Retinal pigment epithelial cell (primary cell): ENCODE measurements around the gene RNF7.

Source experiments
- DNase-seq: peaks from one replicate; pipeline ENCODE4 v3.0.0-alpha.2; 2010; ENCODE audit warnings: low read depth
- H3K4me3 ChIP-seq: 2 replicates; pipeline ENCODE4 v1.5.1; 2011; ENCODE audit warnings: mild to moderate bottlenecking, low read length, control low read depth, moderate library complexity
- CTCF ChIP-seq: conservative IDR thresholded peaks from 2 replicates; pipeline ENCODE4 v1.5.1; 2011; ENCODE audit warnings: low read depth, low read length, control low read depth, inconsistent platforms

RNF7 gene

GRCh38 chr3:141790171-141790570, 52.1 kb downstream of the RNF7 start:
- DNase-seq = no peak
- no peak overlapping the region for H3K4me3 ChIP-seq
- no peak for TF ChIP-seq CTCF

- H3K4me3 ChIP-seq = no peak overlapping the region
- TF ChIP-seq CTCF = no peak
- DNase-seq = no peak
Observed at GRCh38 chr3:141792495-141792894, 54.4 kb downstream of the RNF7 start.

GRCh38 chr3:141793476-141794260, 55.6 kb downstream of the RNF7 start:
- TF ChIP-seq CTCF = peak; percentile 19
- H3K4me3 ChIP-seq = no peak overlapping the region
- no peak for DNase-seq

GRCh38 chr3:141795276-141795675, 57.2 kb downstream of the RNF7 start:
- H3K4me3 ChIP-seq = no peak overlapping the region
- no peak for DNase-seq

GRCh38 chr3:141795741-141796080, 57.6 kb downstream of the RNF7 start:
- no peak for TF ChIP-seq CTCF
- no peak for DNase-seq
- H3K4me3 ChIP-seq = no peak overlapping the region

More at GRCh38 chr3:141795276-141795675, 57.2 kb downstream of the RNF7 start:
- TF ChIP-seq CTCF = no peak

- no peak for TF ChIP-seq CTCF
- peak; percentile 60 for DNase-seq
- no peak overlapping the region for H3K4me3 ChIP-seq
Observed at GRCh38 chr3:141796081-141796888, 58.2 kb downstream of the RNF7 start.
